ENCODE results near the gene SLC17A1.

DNA sequence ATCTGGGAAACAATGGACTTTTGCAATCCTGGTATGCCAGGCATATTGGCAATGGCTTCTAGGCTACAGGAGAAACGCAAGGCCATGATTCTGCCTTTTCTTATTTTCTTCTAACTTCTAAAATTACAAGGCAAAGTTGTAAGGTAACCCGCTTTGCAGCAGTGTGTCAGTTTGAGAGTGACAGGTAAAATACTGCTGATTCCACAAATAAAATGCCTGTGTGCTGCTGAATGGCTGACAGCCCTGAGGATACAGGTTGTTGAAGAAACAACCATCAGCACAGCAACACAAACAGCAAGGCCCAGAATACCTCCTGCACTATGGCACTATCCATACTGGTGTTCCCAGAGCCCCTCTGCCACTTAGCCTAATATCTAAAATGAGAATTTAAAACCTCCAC, 37.1 kb downstream of the SLC17A1 start:
- no peak for TF ChIP-seq POLR2A (IDR thresholded peaks at IDR 0.05; ENCODE audit: low read depth, low read length)
- TF ChIP-seq, protein P1, sequence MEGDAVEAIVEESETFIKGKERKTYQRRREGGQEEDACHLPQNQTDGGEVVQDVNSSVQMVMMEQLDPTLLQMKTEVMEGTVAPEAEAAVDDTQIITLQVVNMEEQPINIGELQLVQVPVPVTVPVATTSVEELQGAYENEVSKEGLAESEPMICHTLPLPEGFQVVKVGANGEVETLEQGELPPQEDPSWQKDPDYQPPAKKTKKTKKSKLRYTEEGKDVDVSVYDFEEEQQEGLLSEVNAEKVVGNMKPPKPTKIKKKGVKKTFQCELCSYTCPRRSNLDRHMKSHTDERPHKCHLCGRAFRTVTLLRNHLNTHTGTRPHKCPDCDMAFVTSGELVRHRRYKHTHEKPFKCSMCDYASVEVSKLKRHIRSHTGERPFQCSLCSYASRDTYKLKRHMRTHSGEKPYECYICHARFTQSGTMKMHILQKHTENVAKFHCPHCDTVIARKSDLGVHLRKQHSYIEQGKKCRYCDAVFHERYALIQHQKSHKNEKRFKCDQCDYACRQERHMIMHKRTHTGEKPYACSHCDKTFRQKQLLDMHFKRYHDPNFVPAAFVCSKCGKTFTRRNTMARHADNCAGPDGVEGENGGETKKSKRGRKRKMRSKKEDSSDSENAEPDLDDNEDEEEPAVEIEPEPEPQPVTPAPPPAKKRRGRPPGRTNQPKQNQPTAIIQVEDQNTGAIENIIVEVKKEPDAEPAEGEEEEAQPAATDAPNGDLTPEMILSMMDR (IDR thresholded peaks at IDR 0.05; ENCODE audit: extremely low read depth in 1 of 2, insufficient read depth in 1 of 2, low read depth in 1 of 2, low read length in 2 of 2), result no peak

All from endothelial cell of umbilical vein (primary cell).